ENCODE measurements around the gene MICAL2.

The MICAL2 gene

DNA sequence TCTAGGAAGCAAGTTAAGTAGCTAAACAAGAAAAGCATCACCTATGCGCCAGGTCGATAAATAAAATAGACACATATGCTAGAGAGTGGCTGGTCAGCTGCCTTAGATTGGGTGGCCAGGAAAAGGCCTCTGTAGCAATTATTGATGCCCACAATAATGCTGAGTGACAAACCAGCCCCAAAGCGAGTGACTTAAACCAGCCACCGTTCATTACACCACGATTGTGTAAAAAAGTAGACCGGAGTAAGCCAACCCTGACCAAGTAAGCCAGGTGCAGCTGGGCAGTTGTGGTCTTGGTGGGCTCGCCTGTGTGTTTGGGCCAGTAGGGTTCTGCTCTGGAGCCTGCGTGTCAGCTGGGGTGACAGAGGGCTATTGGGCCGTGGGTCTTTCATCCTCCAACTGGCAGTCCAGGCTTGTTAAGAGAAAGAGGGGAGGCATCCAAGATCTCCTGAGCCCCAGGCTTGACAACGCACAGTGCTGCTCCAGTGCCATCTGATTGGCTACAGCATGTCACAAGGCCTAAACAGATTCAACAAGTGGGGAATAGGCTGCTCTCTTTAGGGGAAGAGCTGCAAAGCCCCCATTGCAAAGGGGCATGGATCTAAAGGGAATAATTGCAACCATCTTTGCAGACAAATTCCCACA, 166.6 kb downstream of the MICAL2 start:
- no peak for DNase-seq

DNA sequence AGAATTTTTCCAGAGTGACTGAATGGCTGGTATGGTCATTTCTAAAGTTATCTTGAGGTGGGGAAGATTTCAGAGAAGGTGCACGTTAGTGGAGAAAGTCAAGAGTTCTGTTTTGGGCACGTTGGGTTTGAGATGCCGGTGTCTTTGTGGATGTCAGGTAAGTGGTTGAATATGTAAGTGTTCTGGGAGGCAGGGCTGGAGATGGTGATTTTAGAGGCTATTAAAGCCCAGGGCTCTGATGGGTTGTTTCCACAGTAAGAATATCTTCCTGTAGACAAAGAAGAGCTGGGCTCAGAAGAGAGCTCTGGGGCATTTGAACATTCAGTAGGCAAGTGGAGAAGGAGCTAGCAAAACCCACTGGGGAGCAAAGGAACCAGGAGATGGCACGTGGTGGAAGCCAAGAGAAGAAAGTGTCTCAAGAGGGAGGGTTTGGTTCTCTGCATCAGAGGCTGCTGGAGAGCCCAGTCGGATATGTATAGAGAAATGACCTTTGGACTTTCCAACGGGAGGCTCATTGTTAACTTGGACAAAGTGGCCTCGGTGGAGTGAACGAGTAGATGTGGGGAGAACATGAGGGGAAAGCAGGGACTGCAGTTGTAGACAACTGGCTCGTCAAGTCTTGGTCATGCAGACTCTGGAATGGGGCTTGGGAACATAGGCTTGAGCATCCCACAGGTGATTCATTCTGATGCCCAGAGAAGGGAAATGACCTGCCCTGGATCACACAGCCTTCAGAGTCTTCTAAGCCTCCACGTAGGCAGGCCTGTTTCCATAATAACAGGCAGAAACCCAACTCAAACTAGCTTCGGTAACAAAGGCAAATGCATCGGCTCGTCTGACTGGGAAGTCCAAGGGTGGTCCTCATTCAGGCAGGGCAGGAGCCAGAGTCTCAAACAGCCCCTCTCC, 168.6 kb downstream of the MICAL2 start:
- DNase-seq = no peak

DNA sequence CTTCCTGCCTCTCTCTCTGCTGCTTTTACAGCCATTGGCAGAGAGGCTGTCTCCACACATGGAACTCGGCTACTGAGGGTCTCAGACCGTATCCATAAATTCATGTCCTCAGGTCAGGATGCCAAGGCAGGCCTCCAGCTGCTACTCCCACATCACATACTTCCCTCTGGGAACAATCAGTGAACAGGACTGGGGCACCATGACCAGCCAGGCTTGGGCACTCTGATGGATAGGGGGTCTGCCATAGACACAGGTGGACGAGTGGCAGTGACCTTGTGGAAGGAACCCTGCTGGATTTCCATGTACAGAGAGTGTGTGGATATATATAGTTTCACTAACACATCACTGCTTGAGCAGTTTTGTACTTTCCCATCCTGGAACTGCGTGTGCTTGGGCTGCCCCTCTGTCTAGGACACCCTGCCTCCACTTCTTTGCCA, 169.3 kb downstream of the MICAL2 start:
- no peak for DNase-seq

DNA sequence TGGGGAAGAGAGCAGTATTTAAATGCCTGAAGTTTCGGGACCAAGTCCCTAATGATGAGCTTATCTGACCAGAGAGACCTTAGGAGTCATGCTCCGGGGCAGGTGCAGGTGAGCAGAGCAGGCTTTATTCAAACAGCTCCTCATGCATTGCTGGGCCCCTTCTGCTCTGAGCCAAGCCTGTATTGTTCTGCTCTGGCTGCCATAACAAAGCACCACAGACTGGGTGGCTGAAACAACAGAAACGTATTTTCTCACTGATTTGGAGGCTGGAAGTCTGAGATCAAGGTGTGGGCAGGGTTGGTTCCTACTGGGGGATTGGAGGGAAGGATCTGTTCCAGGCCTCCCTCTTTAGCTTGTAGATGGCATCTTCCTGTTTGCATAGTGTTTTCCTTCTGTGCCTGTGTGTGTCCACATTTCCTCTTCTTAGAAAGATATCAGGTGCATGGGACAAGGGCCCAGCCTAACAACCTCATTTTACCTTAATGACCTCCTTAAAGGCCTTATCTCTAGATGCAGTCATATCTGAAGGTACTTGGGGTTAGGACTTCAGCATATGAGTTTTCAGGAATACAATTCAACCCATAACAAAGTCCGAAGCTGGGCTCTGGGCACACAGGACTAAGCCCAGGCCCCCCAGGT, 169.9 kb downstream of the MICAL2 start:
- no peak for DNase-seq

DNA sequence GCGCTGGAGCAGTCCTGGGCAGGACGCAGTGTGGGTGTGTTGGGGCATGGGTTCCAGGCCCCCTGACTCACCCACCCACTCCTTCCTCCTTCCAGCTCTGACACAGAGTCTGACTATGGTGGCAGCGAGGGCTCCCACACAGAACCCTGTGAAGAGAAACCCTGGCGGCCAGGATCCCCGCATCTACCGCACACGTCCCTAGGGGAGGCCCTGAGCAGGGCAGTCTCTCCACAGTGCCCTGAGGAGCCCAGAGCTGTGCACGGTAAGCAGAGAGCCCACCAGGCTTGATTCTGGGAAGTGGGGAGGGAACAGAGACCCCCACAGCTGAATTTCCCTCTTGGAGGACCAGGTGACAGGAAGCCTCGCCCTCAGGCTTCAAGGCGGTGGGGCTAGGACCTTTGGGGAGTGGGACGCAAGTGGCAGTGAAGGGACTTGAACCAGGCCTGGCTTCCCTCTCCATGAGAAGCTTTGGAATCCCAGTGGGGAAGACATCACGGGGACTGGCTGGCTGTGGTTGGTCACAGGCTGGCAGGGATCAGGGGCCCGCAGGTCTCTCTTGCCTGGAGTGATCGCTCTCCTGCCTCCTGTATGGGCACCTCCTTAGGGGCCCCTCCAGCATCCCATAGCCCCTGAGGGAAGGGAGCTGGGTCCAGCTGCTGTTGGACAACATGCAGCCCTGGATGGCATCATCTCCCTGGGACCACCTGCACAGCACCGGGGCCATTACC, 170.6 kb downstream of the MICAL2 start:
- no peak for DNase-seq

DNA sequence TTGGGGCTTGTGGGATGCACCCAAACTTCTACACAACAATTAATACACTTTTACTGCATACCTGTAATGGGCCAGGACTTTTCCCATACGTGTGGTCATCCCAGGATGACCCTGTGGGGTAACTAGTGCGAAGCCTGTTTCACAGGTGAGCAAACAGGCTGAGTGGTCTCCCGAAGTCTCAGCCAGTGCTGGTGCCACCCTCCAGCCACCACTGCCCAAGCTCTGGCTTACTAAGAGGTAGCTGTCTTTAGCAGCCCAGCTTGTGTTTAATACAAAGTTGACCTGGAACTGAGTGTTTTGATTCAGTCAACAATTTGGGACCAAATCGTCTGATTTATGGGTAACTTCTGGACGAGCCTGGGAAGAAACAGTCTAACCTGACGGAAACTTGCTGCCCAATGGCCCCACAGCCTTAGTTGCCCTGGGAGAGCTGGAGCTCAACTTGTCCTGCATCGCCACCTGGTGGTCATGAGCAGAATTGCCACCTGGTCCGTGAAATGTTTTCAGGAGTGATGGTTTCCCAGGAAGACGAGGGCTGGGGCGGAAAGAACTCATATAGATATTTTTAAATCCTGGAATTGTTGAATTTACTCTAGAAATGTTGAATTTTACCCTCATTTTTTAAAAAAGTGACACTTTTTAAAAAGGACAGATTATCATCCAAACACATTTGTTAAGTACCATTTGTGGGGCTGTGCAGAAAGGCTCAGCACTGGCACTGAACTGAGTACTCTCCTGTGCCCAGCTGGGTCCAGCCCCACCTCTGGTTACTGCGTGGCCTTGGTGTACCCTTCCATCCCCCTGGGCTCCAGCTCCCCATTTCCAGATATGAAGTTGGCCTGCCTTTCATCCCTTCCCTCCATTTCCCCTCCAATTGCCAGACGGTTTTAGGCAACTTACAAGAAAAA, 171.4 kb downstream of the MICAL2 start:
- peak; percentile 85 for DNase-seq

DNA sequence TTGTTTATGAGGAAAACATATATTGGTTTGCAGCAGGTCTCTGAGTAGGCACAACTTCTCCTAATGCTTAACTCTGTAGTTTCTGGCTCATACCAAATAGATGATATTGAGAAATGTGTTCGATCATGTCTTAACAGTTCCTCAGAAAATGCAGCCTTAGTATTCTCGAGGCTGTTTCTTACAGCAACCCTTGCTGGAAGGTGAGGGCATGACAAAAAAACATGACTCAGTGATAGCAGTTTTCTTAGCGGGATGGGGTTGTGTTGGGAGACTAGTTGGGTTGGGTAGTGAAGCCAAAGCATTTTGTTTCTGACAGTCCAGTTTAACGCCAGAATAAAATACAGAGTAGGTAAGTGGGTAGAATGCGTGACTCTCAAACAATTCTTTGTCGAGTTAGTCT, 172.3 kb downstream of the MICAL2 start:
- DNase-seq = no peak

DNA sequence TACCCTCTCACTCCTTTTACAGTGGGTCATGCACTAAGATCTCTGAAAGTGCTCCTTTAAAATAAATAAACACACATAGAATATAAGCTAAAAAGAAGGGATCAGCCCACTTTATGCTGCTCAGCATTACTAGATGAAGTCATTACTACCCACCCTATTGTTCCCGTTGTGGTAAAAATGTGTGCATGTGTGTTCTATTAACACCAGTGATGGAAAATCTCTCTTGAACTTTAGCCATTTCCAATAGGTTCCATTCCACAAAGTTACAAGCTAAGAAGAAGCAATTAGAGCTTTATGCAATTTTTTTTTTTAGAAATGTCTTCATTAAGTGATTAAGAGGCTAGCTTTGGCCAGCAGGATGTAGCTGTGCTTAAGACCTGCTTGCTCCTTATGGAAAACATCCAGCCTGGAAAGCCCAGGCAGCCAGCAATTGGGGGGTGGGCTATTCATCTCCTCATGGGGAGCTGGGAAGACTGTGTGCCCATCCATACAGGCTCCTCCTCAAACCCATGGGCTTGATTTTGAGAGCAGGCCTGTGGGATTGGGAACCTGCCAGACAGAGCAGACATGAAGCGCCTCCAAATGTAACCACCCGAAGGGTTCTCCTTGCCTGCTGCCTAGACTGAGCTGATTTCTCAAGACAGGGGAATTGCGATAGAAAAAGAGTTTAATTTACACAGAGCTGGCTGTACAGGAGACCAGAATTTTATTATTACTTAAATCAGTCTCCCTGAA, 174.1 kb downstream of the MICAL2 start:
- DNase-seq = no peak

DNA sequence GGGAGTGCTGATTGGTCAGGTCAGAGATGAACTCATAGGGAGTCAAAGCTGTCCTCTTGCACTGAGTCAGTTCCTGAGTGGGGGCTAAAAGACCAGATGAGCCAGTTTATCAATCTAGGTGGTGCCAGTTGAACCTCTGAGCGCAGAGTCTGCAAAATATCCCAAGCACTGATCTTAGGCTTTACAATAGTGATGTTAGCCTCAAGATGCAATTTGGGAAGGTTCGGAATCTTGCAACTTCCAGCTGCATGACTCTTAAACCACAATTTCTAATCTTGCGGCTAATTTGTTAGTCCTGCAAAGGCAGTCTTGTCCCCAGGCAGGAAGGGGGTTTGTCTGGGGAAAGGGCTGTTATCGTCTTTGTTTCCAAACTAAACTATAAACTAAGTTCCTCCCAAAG, 174.7 kb downstream of the MICAL2 start:
- peak; percentile 23 for DNase-seq

DNA sequence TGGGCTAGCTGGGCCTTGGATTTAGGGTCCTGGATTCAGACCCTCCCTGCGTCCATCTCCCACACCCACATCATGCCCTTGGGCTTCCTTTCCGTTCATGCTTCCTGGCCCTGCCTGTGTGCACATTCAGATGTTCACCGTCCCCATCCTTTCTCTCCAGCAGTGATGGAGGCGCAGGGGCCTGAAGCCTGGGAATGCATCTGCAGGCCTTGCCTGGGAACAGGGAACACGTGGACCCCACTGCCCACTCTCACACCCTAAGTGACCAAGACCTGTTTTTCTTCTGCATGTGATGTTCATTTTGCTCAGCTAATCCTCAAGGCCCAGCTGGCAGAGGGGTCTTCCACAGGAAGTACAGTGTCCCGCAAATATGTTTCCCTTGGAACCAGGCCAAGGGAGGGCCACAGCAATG, 175.4 kb downstream of the MICAL2 start:
- no peak for DNase-seq

DNA sequence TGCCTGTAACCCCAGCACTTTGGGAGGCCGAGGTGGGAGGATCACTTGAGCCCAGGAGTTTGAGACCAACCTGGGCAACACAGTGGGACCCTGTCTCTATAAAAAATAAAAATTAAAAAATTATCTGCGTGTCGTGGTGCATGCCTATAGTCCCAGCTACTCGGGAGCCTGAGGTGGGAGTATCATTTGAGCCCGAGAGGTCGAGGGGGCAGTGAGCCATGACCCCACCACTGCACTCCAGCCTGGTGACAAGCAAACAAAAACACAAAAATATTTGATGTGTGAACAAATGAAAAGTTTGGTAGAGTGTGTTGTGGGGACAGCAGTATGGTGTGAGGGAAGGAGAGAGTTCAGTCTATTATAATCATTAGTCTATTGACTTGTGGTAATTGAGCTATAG, 176.2 kb downstream of the MICAL2 start:
- DNase-seq = no peak

DNA sequence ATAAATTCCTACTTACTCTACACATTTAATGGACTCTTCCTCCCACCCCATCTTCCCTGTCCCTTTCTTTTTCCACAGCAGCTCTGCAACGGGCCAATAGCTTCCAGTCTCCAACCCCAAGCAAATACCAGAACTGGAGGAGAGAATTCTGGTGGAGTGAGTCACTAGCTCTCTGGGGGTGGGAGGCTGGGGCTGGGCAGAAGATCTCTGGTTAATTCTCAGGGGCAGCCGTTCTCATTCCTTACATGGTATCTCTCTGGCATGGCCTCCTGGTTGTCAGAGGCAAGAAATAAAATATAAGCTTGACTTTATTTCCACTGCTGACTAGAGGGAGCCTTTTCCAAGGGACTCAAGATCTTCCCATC, 176.6 kb downstream of the MICAL2 start:
- peak; percentile 13 for DNase-seq

DNA sequence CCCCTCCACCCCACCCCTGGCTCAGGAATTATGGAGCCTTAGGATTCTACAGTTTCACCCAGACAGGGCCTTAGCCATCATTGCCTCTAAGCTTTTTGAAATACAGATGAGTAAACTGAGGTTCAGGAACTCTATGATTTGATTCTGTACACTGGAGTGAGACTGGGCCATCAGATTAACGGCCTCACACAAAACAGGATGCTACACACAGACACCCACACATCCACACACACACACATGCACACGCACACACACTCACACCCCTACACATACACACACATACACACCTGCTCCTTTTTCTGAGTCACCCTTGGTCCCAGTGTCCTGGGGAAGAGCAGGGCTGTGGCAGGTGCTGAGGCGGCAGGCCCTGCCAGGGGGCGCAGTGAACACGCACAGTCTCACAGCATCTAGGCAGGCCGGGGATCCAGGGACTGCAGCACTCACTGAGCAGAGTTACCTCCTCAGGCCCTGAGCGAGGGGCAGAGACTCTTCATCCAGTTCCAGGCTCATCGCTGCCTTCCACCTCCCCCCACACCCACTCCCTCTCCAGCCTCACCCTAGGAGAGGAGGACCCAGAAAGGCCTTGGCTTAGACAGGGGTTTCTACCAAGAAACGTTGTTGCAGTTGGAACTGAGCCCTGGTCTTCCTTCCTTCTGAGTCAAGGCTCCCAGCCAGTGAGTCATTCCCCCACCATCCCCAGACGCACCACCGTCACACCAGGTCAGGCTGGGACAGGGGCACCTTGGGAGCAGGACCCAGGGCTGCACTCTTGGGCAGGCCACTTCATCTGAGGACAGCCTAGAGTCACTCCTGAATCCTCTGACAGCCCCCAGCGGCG, 177.2 kb downstream of the MICAL2 start:
- DNase-seq = peak; percentile 14

DNA sequence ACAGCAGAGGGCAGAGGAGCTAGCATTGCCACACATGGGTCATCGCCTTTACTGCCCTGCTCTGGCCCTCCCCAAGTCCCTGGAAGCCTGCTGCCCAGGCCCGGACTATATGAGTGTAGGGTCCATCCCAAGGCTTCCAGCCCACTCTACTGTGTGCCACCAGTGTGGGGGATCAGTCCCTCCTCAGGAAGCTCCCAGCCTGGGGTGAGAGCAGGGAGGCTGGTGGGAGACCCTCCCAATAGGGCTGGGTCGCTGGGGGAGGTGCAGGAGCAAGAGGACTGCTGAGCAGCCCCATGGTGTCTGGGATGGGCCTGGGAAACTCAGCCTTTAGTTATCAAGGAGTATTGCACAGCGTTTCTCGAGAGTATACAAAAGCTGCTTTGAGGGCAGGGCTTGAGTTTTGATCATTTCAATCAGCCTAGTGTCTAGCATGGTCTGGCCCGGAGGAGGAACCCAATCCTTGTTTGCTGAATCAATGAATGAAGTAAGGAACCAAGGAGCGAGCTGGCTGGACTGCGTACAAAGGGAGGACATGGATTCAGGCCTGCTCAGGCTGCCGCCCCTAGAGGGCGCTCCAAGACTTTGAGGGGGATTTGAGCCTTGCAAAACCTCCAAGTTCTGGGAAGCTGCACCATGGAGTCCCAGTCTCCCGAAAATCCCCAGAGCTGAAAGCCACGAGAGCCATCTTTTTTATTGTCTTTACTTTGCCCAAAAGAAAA, 178.0 kb downstream of the MICAL2 start:
- peak; percentile 85 for DNase-seq

DNA sequence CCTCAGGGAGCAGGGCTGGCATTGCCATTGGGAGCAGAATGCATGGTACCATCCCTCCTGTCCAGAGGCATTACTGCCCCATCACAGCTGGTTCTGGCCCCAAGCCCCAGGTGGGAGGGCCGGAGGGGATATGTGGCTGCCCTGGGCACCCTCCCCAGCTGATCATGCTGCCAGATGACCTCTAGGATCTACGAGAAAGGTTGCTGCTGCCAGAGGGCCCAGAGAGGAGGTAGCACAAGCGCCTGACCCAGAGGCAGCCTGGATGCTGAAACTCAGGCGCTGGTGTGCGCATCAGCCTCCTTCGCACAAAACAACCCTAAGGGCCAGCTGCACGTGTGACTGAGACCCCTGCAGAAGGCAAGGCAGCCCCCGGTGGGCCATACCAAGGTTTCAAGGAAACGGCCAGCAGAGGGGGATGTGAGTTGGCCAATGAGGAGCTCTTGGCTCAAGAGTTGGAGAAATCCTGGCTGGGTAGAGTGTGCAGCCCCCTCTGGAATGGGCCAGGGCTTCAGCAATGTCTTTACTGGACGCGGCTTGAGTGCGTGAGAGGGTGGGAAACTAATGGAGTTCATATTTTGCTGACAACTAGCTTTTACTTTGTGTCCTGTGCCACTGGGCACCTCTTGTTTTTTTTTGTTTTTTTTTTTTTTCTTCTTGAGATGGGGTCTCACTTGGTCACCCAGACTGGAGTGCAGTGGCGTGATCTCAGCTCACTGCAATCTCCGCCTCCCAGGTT, 178.7 kb downstream of the MICAL2 start:
- no peak for DNase-seq

DNA sequence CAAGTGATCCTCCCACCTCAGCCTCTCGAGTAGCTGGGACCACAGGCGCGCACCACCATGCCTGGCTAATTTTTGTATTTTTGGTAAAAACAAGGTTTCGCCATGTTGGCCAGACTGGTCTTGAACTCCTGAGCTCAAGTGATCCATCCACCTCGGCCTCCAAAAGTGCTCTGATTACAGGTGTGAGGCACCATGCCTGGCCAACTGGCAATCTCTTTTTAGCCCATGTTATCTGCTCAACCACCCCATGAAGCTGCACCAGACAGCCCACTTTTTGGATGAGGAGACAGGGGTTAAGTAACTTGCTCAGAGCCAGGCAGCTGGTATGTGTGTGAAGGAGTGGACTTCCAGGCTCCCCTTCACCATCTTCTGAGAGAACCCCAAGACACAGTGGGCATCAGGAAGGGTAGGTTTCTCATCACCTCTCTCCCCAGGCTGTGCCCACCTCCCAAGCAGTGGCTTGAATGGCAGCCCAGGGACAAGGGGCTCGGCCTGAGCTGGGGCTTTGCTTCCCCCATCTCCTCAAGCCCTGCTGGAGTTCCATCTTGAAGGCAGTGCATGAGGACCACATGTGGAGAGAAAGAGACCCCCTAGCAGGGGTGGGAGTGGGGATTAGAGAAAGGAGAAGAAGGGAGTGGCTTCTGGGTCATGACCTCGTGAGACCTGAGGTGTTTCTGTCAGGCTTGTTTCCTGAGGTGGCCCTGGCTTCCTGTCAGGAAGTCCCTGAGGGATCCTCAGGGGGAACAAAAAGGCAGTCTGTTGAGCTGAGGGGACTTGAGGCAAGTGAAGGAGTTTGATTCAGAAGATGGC, 179.5 kb downstream of the MICAL2 start:
- no peak for DNase-seq

DNA sequence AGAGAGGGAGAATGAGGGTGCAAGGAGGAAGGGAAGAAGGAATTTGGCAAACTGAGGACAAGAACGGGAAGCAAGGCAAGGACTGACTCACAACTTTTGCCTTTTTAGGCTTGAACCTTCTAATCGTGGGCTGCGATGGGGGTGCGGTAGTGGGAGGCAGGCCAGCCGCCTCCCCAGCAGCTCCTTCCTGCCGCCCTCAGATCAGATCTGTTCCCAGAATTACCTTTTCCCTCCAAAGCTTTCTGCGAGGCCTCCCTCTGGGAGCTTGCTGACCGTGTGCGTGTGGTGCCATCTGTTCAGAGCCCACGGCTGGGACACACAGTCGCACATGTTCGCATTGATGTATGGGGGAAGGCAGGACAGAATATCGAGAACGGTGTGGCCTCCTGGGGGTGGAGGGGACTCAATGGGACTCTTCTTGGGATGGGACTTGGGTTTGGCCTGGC, 180.1 kb downstream of the MICAL2 start:
- no peak for DNase-seq

DNA sequence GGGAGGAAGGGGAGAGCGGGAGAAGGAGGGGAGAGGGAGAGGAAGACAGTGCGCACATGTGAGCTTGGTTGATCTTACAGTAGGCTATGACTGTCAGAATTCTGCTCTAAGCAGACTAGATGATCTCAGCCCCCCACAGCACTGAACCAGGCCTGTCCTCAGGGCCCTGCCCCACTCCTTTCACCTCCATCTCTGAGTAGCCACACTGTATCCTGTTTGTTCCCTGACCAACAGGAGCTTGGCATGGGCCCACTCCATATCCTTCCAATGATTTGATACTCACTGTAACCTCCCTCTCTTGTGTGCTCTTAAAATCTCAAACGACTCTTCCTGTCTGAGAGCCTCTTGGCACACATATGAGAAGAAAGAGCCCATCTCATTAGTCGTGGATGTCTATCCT, 180.9 kb downstream of the MICAL2 start:
- DNase-seq = no peak

Measured in suppressor macrophage treated with lipopolysaccharide for 4 hours (primary cell).